ENCODE results near the gene OR2J3.

DNA sequence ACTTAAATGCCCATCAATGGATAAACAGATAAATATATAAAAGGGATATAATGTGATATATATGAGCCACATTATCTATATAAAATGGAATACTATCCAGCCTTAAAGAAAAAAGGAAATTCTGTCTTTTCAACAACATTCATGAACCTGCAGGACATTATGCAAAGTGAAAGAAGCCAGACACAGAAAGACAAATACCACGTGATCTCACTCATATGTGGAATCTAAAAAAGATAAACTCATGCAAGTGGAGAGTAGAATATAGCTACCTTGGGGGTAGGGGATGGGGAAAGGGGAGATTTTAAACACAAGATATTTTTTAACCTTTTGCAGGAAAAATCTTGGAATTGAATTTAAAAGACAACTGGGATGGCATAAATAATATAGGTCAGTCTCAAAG, 10.1 kb upstream of the OR2J3 start:
- TF ChIP-seq ZC3H10 (CRISPR knock-in tag; IDR thresholded peaks at IDR 0.05) = no peak
- TF ChIP-seq POU6F1 (CRISPR knock-in tag; IDR thresholded peaks at IDR 0.05; ENCODE audit: borderline replicate concordance, low read depth) = no peak
- TF ChIP-seq ZNF8 (CRISPR knock-in tag; IDR thresholded peaks at IDR 0.05) = no peak
- no peak for TF ChIP-seq PPARA (CRISPR knock-in tag; IDR thresholded peaks at IDR 0.05; ENCODE audit: borderline replicate concordance)
- TF ChIP-seq PATZ1 (CRISPR knock-in tag; IDR thresholded peaks at IDR 0.05; ENCODE audit: borderline replicate concordance) = no peak

All from SK-N-SH treated with all-trans-retinoic acid at 6 μM for 48 hours (cell line).